Epithelial cell of esophagus (primary cell): ENCODE measurements around the gene FAN1.
"Not testable (repeated sequence)": the region's sequence is repeated elsewhere in the genome, so short reads cannot be mapped to it uniquely, and the experiment has no call there.

ENCODE experiments used
- DNase-seq: peaks from one replicate; pipeline ENCODE4 v3.0.0; 2010; ENCODE audit warnings: low read depth
- H3K4me3 ChIP-seq: 2 replicates; pipeline ENCODE4 v1.5.1; 2011; ENCODE audit warnings: mild to moderate bottlenecking, low read length, control low read depth
- CTCF ChIP-seq: IDR thresholded peaks from 2 replicates; pipeline ENCODE4 v1.5.1; 2011; ENCODE audit warnings: low read depth, mild to moderate bottlenecking, low read length, control low read depth, inconsistent platforms; ENCODE audit not compliant: insufficient read depth; ENCODE audit errors: missing control alignments

FAN1 gene

GRCh38 chr15:30878515-30878914 is 25.2 kb upstream of the FAN1 start:
- no peak overlapping the region for H3K4me3 ChIP-seq
- DNase-seq, result no peak
- no peak for TF ChIP-seq CTCF

- no peak overlapping the region for H3K4me3 ChIP-seq
- DNase-seq, result no peak
- no peak for TF ChIP-seq CTCF
Observed at GRCh38 chr15:30882849-30883433, 20.8 kb upstream of the FAN1 start.

- not testable (repeated sequence) for H3K4me3 ChIP-seq, DNase-seq
Observed at GRCh38 chr15:30883666-30884065, 20.0 kb upstream of the FAN1 start.

- peak; percentile 41 for DNase-seq
- no peak for TF ChIP-seq CTCF
Observed at GRCh38 chr15:30885814-30886213, 17.9 kb upstream of the FAN1 start.

GRCh38 chr15:30889196-30889595 is 14.5 kb upstream of the FAN1 start:
- no peak for DNase-seq
- no peak for TF ChIP-seq CTCF
- no peak overlapping the region for H3K4me3 ChIP-seq

More at GRCh38 chr15:30885814-30886213, 17.9 kb upstream of the FAN1 start:
- no peak overlapping the region for H3K4me3 ChIP-seq

GRCh38 chr15:30895461-30896210 is 8.1 kb upstream of the FAN1 start:
- DNase-seq, result no peak
- H3K4me3 ChIP-seq, result no peak overlapping the region

GRCh38 chr15:30896211-30896606 is 7.5 kb upstream of the FAN1 start:
- no peak overlapping the region for H3K4me3 ChIP-seq
- DNase-seq, result no peak
- TF ChIP-seq CTCF, result no peak

More at GRCh38 chr15:30895461-30896210, 8.1 kb upstream of the FAN1 start:
- TF ChIP-seq CTCF, result no peak
